ENCODE measurements around the gene FKBP15. TPM values are rescaled to one million over a fixed set of nuclear protein-coding genes. Genes with fewer than 3 reads are reported as not detected.
"Not testable (repeated sequence)": the region's sequence is repeated elsewhere in the genome, so short reads cannot be mapped to it uniquely, and the experiment has no call there.

Gene FKBP15
- polyA plus RNA-seq, 2 donors, result 10.5 to 11.6 TPM

- Histone ChIP-seq H3K27me3 (ENCODE audit: control insufficient read depth in 1 of 2, insufficient read depth in 2 of 2, low read length in 2 of 2) (no peaks in the 10 kb centered on the region), H3K27ac (ENCODE audit: low read depth in 2 of 2, low read length in 1 of 2) (no peak overlapping the region), H3K4me3 (ENCODE audit: low read depth in 1 of 2, low read length in 2 of 2) (no peak overlapping the region), H3K4me1 (ENCODE audit: control insufficient read depth in 2 of 2, insufficient read depth in 2 of 2, low read length in 1 of 2) (no peaks in the 10 kb centered on the region), H3K9me3 (ENCODE audit: control insufficient read depth in 2 of 2, insufficient read depth in 1 of 2, low read depth in 1 of 2, low read length in 1 of 2) (no peaks in the 10 kb centered on the region), H3K36me3 (ENCODE audit: control insufficient read depth in 2 of 2, insufficient read depth in 2 of 2, low read length in 1 of 2) (peaks cover 8 to 10% of the 10 kb centered on the region in 2 donors)
- WGBS, 2 donors, result 94% methylated on average over 6 of the region's 6 CpGs
These were observed 34.4 kb upstream of the FKBP15 start for GRCh38 chr9:113255438-113255837.

DNA sequence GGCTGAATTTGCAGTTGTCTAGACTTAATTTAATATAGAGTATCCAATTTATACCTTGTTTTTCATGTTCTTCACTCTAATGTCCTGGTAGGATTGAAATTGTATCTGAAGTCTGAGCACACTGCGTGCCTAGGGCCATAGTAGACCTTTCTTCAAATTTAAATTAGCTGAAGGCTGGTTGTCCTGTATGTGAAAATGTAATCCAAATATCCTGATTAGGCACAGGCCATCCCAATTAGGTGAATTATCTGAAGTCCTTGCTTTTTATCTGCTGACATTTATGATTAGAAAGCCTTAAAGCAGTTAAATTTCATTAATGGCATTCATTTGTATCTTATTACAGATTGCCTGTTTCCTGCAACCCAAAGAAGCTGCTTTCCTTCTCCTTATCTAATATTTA lies 33.9 kb upstream of the FKBP15 start:
- Histone ChIP-seq H3K36me3 (ENCODE audit: control insufficient read depth in 2 of 2, insufficient read depth in 2 of 2, low read length in 1 of 2) (peaks cover 3 to 9% of the 10 kb centered on the region in 2 donors), H3K27me3 (ENCODE audit: control insufficient read depth in 1 of 2, insufficient read depth in 2 of 2, low read length in 2 of 2) (no peaks in the 10 kb centered on the region), H3K27ac (ENCODE audit: low read depth in 2 of 2, low read length in 1 of 2) (no peak overlapping the region), H3K4me1 (ENCODE audit: control insufficient read depth in 2 of 2, insufficient read depth in 2 of 2, low read length in 1 of 2) (no peaks in the 10 kb centered on the region), H3K4me3 (ENCODE audit: low read depth in 1 of 2, low read length in 2 of 2) (no peak overlapping the region), H3K9me3 (ENCODE audit: control insufficient read depth in 2 of 2, insufficient read depth in 1 of 2, low read depth in 1 of 2, low read length in 1 of 2) (no peaks in the 10 kb centered on the region)
- 99 to 100% methylated on average over 1 of the region's 1 CpG for WGBS, 2 donors

DNA sequence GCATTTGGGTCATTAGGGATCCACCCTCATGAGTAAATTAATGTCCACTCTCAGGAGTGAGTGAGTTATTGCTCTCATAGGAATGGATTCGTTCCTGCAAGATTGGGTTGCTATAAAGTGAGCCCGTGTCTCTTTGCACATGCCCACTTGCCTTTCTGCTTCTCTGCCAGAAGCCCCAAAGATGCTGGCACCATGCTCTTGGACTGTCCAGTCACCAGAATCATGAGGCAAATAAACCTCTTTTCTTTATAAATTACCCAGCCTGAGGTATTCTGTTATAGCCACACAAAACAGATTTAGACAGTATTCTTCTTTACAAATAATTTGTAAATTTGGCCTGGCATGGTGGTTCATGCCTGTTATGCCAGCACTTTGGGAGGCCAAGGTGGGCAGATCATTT lies 29.7 kb upstream of the FKBP15 start:
- H3K4me3 ChIP-seq (ENCODE audit: low read depth in 1 of 2, low read length in 2 of 2), result no peak overlapping the region
- H3K36me3 ChIP-seq (ENCODE audit: control insufficient read depth in 2 of 2, insufficient read depth in 2 of 2, low read length in 1 of 2), result no peaks in the 10 kb centered on the region
- no peaks in the 10 kb centered on the region for H3K9me3 ChIP-seq (ENCODE audit: control insufficient read depth in 2 of 2, insufficient read depth in 1 of 2, low read depth in 1 of 2, low read length in 1 of 2)
- no peaks in the 10 kb centered on the region for H3K4me1 ChIP-seq (ENCODE audit: control insufficient read depth in 2 of 2, insufficient read depth in 2 of 2, low read length in 1 of 2)
- H3K27me3 ChIP-seq (ENCODE audit: control insufficient read depth in 1 of 2, insufficient read depth in 2 of 2, low read length in 2 of 2), result no peaks in the 10 kb centered on the region
- H3K27ac ChIP-seq (ENCODE audit: low read depth in 2 of 2, low read length in 1 of 2), result no peak overlapping the region
- WGBS, 2 donors, result 96 to 98% methylated on average over 2 of the region's 2 CpGs

GRCh38 chr9:113249661-113250060 lies 28.6 kb upstream of the FKBP15 start:
- H3K4me3 ChIP-seq (ENCODE audit: low read depth in 1 of 2, low read length in 2 of 2); H3K27ac ChIP-seq (ENCODE audit: low read depth in 2 of 2, low read length in 1 of 2); H3K27me3 ChIP-seq (ENCODE audit: control insufficient read depth in 1 of 2, insufficient read depth in 2 of 2, low read length in 2 of 2); H3K4me1 ChIP-seq (ENCODE audit: control insufficient read depth in 2 of 2, insufficient read depth in 2 of 2, low read length in 1 of 2); H3K9me3 ChIP-seq (ENCODE audit: control insufficient read depth in 2 of 2, insufficient read depth in 1 of 2, low read depth in 1 of 2, low read length in 1 of 2); H3K36me3 ChIP-seq (ENCODE audit: control insufficient read depth in 2 of 2, insufficient read depth in 2 of 2, low read length in 1 of 2): not testable (repeated sequence)
- 98% methylated on average over 2 of the region's 2 CpGs for WGBS, 2 donors

- Histone ChIP-seq H3K9me3 (ENCODE audit: control insufficient read depth in 2 of 2, insufficient read depth in 1 of 2, low read depth in 1 of 2, low read length in 1 of 2) (no peaks in the 10 kb centered on the region), H3K27me3 (ENCODE audit: control insufficient read depth in 1 of 2, insufficient read depth in 2 of 2, low read length in 2 of 2) (no peaks in the 10 kb centered on the region), H3K27ac (ENCODE audit: low read depth in 2 of 2, low read length in 1 of 2) (no peak overlapping the region), H3K4me3 (ENCODE audit: low read depth in 1 of 2, low read length in 2 of 2) (no peak overlapping the region), H3K36me3 (ENCODE audit: control insufficient read depth in 2 of 2, insufficient read depth in 2 of 2, low read length in 1 of 2) (no peaks in the 10 kb centered on the region), H3K4me1 (ENCODE audit: control insufficient read depth in 2 of 2, insufficient read depth in 2 of 2, low read length in 1 of 2) (no peaks in the 10 kb centered on the region)
These were observed 26.6 kb upstream of the FKBP15 start for GRCh38 chr9:113247640-113248039.

GRCh38 chr9:113246928-113247327 lies 25.9 kb upstream of the FKBP15 start:
- no peak overlapping the region for H3K27ac ChIP-seq (ENCODE audit: low read depth in 2 of 2, low read length in 1 of 2)
- no peaks in the 10 kb centered on the region for H3K9me3 ChIP-seq (ENCODE audit: control insufficient read depth in 2 of 2, insufficient read depth in 1 of 2, low read depth in 1 of 2, low read length in 1 of 2)
- no peaks in the 10 kb centered on the region for H3K27me3 ChIP-seq (ENCODE audit: control insufficient read depth in 1 of 2, insufficient read depth in 2 of 2, low read length in 2 of 2)
- no peaks in the 10 kb centered on the region for H3K36me3 ChIP-seq (ENCODE audit: control insufficient read depth in 2 of 2, insufficient read depth in 2 of 2, low read length in 1 of 2)
- 88 to 91% methylated on average over 6 of the region's 6 CpGs for WGBS, 2 donors
- H3K4me3 ChIP-seq (ENCODE audit: low read depth in 1 of 2, low read length in 2 of 2), result no peak overlapping the region
- no peaks in the 10 kb centered on the region for H3K4me1 ChIP-seq (ENCODE audit: control insufficient read depth in 2 of 2, insufficient read depth in 2 of 2, low read length in 1 of 2)

- H3K27ac ChIP-seq (ENCODE audit: low read depth in 2 of 2, low read length in 1 of 2), result no peak overlapping the region
- WGBS, 2 donors, result 88 to 92% methylated on average over 4 of the region's 4 CpGs
- H3K36me3 ChIP-seq (ENCODE audit: control insufficient read depth in 2 of 2, insufficient read depth in 2 of 2, low read length in 1 of 2), result no peaks in the 10 kb centered on the region
- H3K27me3 ChIP-seq (ENCODE audit: control insufficient read depth in 1 of 2, insufficient read depth in 2 of 2, low read length in 2 of 2), result no peaks in the 10 kb centered on the region
- H3K9me3 ChIP-seq (ENCODE audit: control insufficient read depth in 2 of 2, insufficient read depth in 1 of 2, low read depth in 1 of 2, low read length in 1 of 2), result no peaks in the 10 kb centered on the region
- H3K4me1 ChIP-seq (ENCODE audit: control insufficient read depth in 2 of 2, insufficient read depth in 2 of 2, low read length in 1 of 2), result no peaks in the 10 kb centered on the region
- no peak overlapping the region for H3K4me3 ChIP-seq (ENCODE audit: low read depth in 1 of 2, low read length in 2 of 2)
These were observed 24.8 kb upstream of the FKBP15 start for GRCh38 chr9:113245894-113246293.

GRCh38 chr9:113244556-113244955 lies 23.5 kb upstream of the FKBP15 start:
- no peak overlapping the region for H3K4me3 ChIP-seq (ENCODE audit: low read depth in 1 of 2, low read length in 2 of 2)
- H3K9me3 ChIP-seq (ENCODE audit: control insufficient read depth in 2 of 2, insufficient read depth in 1 of 2, low read depth in 1 of 2, low read length in 1 of 2), result no peaks in the 10 kb centered on the region
- H3K27me3 ChIP-seq (ENCODE audit: control insufficient read depth in 1 of 2, insufficient read depth in 2 of 2, low read length in 2 of 2), result no peaks in the 10 kb centered on the region
- no peaks in the 10 kb centered on the region for H3K36me3 ChIP-seq (ENCODE audit: control insufficient read depth in 2 of 2, insufficient read depth in 2 of 2, low read length in 1 of 2)
- no peaks in the 10 kb centered on the region for H3K4me1 ChIP-seq (ENCODE audit: control insufficient read depth in 2 of 2, insufficient read depth in 2 of 2, low read length in 1 of 2)
- 81 to 93% methylated on average over 2 of the region's 2 CpGs for WGBS, 2 donors
- H3K27ac ChIP-seq (ENCODE audit: low read depth in 2 of 2, low read length in 1 of 2), result no peak overlapping the region

- Histone ChIP-seq H3K9me3 (ENCODE audit: control insufficient read depth in 2 of 2, insufficient read depth in 1 of 2, low read depth in 1 of 2, low read length in 1 of 2) (no peaks in the 10 kb centered on the region), H3K4me1 (ENCODE audit: control insufficient read depth in 2 of 2, insufficient read depth in 2 of 2, low read length in 1 of 2) (peaks cover 0 to 2% of the 10 kb centered on the region in 2 donors), H3K27ac (ENCODE audit: low read depth in 2 of 2, low read length in 1 of 2) (no peak overlapping the region), H3K4me3 (ENCODE audit: low read depth in 1 of 2, low read length in 2 of 2) (no peak overlapping the region), H3K27me3 (ENCODE audit: control insufficient read depth in 1 of 2, insufficient read depth in 2 of 2, low read length in 2 of 2) (no peaks in the 10 kb centered on the region), H3K36me3 (ENCODE audit: control insufficient read depth in 2 of 2, insufficient read depth in 2 of 2, low read length in 1 of 2) (no peaks in the 10 kb centered on the region)
- 80 to 84% methylated on average over 2 of the region's 2 CpGs for WGBS, 2 donors
These were observed 20.1 kb upstream of the FKBP15 start for GRCh38 chr9:113241161-113241560.

- Histone ChIP-seq H3K4me3 (ENCODE audit: low read depth in 1 of 2, low read length in 2 of 2) (no peak overlapping the region), H3K4me1 (ENCODE audit: control insufficient read depth in 2 of 2, insufficient read depth in 2 of 2, low read length in 1 of 2) (peaks cover 0 to 2% of the 10 kb centered on the region in 2 donors), H3K9me3 (ENCODE audit: control insufficient read depth in 2 of 2, insufficient read depth in 1 of 2, low read depth in 1 of 2, low read length in 1 of 2) (no peaks in the 10 kb centered on the region), H3K27ac (ENCODE audit: low read depth in 2 of 2, low read length in 1 of 2) (no peak overlapping the region), H3K36me3 (ENCODE audit: control insufficient read depth in 2 of 2, insufficient read depth in 2 of 2, low read length in 1 of 2) (no peaks in the 10 kb centered on the region), H3K27me3 (ENCODE audit: control insufficient read depth in 1 of 2, insufficient read depth in 2 of 2, low read length in 2 of 2) (no peaks in the 10 kb centered on the region)
- WGBS, 2 donors, result 67 to 78% methylated on average over 4 of the region's 4 CpGs
These were observed 17.8 kb upstream of the FKBP15 start for GRCh38 chr9:113238859-113239232.
